DMS 273 (cell line): Measurements from ENCODE around the gene MFAP5.
A peak's percentile ranks its signal among the peaks of the same experiment; 100 is the strongest.
"Not testable (repeated sequence)": the region's sequence is repeated elsewhere in the genome, so short reads cannot be mapped to it uniquely, and the experiment has no call there.

Source experiments
- DNase-seq: peaks from one replicate; lab custom pipeline; 2025; ENCODE audit not compliant: unreplicated experiment; lab: John Stamatoyannopoulos, UW

The MFAP5 gene

DNA sequence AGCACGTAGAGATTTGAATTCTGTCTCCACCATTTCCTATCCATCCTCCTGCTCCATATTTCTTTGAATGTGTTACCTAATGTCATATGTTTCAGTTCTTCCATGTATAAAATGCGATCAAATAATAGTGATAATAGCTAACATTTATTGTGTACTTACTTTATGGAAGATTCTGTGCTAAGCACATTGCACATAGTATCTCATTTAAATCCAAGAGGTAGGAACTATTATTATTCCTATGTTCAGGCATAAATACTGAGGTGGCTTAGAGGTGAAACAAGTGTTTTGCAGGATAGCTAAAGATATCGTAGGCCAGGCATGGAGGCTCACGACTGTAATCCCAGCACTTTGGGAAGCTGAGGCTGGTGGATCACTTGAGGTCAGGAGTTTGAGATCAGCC lies 32.5 kb downstream of the MFAP5 start:
- no peak for DNase-seq

GRCh38 chr12:8629486-8630033 lies 33.1 kb downstream of the MFAP5 start:
- no peak for DNase-seq

DNA sequence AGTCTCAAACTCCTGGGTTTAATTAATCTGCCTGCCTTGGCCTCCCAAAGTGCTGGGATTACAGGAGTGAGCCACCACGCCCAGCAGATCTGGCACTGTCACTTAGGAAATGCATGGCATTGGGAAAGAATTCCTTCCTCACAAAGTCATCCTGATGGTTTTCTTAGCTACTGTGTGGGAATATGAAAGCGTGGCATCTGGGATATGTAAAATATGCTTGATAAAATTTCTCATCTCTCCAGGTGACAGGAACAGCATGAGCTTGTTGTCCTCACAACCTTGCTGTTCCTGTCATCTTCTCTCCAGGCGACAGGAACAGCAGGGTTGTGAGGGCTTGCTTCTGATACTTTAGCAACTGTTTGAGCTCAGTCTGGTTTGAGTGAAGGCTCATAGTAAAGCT lies 33.9 kb downstream of the MFAP5 start:
- DNase-seq: no peak

DNA sequence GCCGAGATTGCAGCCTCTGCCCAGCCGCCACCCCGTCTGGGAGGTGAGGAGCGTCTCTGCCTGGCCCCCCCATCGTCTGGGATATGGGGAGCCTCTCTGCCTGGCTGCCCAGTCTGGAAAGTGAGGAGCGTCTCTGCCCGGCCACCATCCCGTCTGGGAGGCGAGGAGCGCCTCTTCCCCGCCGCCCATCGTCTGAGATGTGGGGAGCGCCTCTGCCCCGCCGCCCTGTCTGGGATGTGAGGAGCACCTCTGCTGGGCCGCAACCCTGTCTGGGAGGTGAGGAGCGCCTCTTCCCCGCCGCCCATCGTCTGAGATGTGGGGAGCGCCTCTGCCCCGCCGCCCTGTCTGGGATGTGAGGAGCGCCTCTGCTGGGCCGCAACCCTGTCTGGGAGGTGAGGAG lies 37.9 kb downstream of the MFAP5 start:
- not testable (repeated sequence) for DNase-seq

- DNase-seq: no peak
Observed at GRCh38 chr12:8622646-8623045, 40.0 kb downstream of the MFAP5 start.

GRCh38 chr12:8615206-8615605 lies 47.4 kb downstream of the MFAP5 start:
- DNase-seq: no peak

DNA sequence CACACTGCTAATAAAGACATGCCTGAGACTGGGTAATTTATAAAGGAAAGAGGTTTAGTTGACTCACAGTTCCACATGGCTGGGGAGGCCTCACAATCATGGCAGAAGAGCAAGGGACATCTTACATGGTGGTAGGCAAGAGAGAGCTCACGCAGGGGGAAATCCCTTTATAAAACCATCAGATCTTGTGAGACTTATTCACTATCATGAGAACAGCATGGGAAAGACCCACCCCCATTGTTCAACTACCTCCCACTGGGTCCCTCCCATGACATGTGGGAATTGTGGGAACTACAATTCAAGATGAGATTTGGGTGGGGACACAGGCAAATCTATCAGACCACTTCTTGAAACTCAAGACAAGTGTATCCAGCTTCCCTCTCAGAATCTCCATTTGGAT lies 48.7 kb downstream of the MFAP5 start:
- not testable (repeated sequence) for DNase-seq

DNA sequence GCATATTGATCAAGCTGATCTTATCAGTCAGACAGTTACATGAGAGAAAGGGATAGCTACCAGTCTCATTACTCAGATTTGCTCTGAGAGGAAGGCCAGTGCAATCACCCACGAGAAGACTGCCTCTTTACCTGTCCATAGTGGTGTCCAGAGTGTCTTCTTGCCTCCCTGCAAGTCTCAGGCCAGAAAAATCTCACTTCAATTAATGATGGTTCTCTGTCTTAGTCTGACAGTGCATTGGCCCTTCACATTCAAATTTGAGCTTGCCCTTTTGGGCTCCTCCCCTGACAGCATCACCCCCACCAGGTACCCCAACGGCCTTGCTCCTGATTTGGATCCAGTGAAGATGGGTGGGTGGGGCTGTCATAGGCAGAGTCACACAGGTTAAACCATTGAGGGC lies 50.0 kb downstream of the MFAP5 start, which contains the start of gene AICDA:
Gene AICDA (minus strand): TSS at position 231 of the 400 bp plus-strand sequence. CDS start 92 bp downstream, at position 139.
- no peak for DNase-seq

DNA sequence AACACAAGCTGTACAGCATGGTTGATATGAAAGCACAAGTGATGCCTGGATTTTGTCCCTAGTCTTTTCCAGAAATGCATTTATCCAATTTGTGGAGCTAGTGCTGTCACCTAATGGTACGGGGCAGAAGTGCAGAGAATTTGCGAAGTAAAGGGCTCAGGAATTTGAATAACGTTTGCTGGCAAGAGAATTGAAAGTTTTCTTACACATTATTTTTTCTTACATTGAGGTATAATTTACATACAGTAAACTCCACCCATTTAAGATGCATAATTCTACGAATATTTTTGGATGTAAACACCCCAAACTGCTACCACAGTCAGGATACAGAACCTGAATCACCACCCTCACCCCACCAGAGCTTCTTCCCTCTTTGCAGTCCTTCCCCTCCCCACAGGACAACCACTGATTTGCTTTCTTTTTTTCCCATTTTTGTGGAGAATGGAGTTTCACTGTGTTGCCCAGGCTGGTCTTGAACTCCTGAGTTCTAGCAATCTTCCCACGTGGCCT lies 53.5 kb downstream of the MFAP5 start:
- peak; percentile 49 for DNase-seq

DNA sequence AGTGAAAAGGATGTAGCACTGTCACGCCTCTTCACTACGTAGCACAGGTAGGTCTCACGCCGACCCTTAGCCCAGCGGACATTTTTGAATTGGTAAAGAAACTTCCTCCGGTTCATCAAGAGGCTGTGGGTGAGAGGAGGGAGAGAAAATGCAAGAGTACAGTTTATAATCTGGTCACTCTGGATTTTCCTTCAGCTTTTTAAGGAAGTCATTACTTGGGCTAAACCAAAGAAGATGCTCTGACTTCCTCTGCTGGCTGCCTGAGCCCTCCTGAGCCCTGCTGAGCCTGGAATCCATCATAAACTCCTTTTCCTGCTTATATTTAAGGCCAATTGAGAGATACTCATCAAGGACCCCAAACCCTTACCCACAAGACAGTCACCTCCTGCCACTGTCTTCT lies 55.7 kb downstream of the MFAP5 start:
- no peak for DNase-seq

GRCh38 chr12:8605057-8605456 lies 57.6 kb downstream of the MFAP5 start:
- no peak for DNase-seq

- peak; percentile 2 for DNase-seq
Observed at GRCh38 chr12:8603856-8604255, 58.8 kb downstream of the MFAP5 start.

GRCh38 chr12:8603286-8603685 lies 59.3 kb downstream of the MFAP5 start:
- DNase-seq: no peak

DNA sequence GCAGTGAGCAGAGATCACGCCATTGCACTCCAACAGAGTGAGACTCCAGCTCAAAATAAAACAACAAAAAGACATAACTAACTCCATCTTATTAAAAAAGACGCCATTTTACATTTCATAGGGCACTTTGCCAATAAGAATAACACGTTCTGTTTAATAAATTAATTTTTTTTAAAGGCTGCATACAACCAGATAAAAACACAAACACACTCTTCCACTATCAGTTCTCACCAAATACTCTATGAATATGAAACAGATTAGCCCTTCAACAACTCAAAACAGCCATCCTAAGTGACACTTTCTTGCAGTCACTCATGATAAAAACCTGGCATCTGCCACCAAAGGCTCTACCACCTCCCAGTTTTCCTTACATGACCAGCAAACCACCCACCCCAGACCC lies 66.1 kb downstream of the MFAP5 start:
- no peak for DNase-seq
